Panc1 (cell line): Measurements from ENCODE around the gene GPATCH3. TPM values are rescaled to one million over a fixed set of nuclear protein-coding genes. Genes with fewer than 3 reads are reported as not detected.

Experiments used
- ATAC-seq: fragments of 200-7000 bp; cut with Tn5 transposase; 2 replicates; pipeline ENCODE4 v1.9.1; 2020; ENCODE audit warnings: mild to moderate bottlenecking, moderate library complexity
- BruUV-seq: library from RNA; stranded (reverse); fragments of 400-500 nt; replicated peaks from 2 replicates; lab custom pipeline; 2021; lab: Mats Ljungman, UMichigan
- CTCF ChIA-PET: fragments of 300-600 bp; sonication (Branson Sonifier 250); formaldehyde crosslinking; loops from one replicate; lab custom pipeline; 2022; ENCODE audit warnings: antibody characterized with exemption; lab: Charles Lee
- POLR2A ChIA-PET: fragments of 300-600 bp; sonication (Branson Sonifier 250); formaldehyde crosslinking; loops from one replicate; lab custom pipeline; 2022; ENCODE audit warnings: antibody characterized with exemption; lab: Charles Lee
- DNase-seq: peaks from one replicate; pipeline ENCODE4 v3.0.0-alpha.2; 2010; ENCODE audit warnings: low read depth, low spot score
- H3K27ac ChIP-seq: 2 replicates; pipeline ENCODE4 v1.5.1; 2011; ENCODE audit warnings: mild to moderate bottlenecking, low read length, inconsistent platforms
- H3K27me3 ChIP-seq: fragments of 200-500 bp; sonication (Bioruptor generic); 2 replicates; pipeline ENCODE4 v1.6.0; 2014; ENCODE audit warnings: low read length, inconsistent platforms; ENCODE audit not compliant: control insufficient read depth, insufficient read depth
- H3K36me3 ChIP-seq: fragments of 200-500 bp; sonication (Bioruptor generic); 2 replicates; pipeline ENCODE4 v1.5.1; 2014; ENCODE audit warnings: inconsistent platforms, mild to moderate bottlenecking, low read length, moderate library complexity; ENCODE audit not compliant: control insufficient read depth, insufficient read depth
- H3K4me1 ChIP-seq: 2 replicates; pipeline ENCODE4 v1.5.1; 2011; ENCODE audit warnings: inconsistent platforms, mild to moderate bottlenecking, low read length, moderate library complexity; ENCODE audit not compliant: control insufficient read depth, insufficient read depth
- H3K4me3 ChIP-seq, 2 experiments: 2 replicates each; pipeline ENCODE4 v1.5.1; 2011 to 2012; ENCODE audit warnings: low read depth in 2 of 2, low read length in 2 of 2, mild to moderate bottlenecking in 2 of 2, inconsistent platforms in 1 of 2, moderate library complexity in 1 of 2
- H3K9me3 ChIP-seq: fragments of 200-500 bp; sonication (Bioruptor generic); 2 replicates; pipeline ENCODE4 v1.5.1; 2014; ENCODE audit warnings: low read depth, mild to moderate bottlenecking, inconsistent platforms, low read length, moderate library complexity; ENCODE audit not compliant: control insufficient read depth, insufficient read depth
- CTCF ChIP-seq: fragments of 450-650 bp; IDR thresholded peaks from 2 replicates; pipeline ENCODE4 v1.5.1; 2017; ENCODE audit warnings: mild to moderate bottlenecking
- POLR2AphosphoS5 ChIP-seq: IDR thresholded peaks from 2 replicates; pipeline ENCODE4 v1.6.1; 2012; ENCODE audit warnings: mild to moderate bottlenecking, low read depth, low read length, moderate library complexity
- REST ChIP-seq, 2 experiments: IDR thresholded peaks; 2 replicates each; pipeline ENCODE4 v1.6.1; 2011 to 2012; ENCODE audit warnings: low read depth in 2 of 2, control low read depth in 1 of 2, low read length in 1 of 2, mild to moderate bottlenecking in 1 of 2, moderate library complexity in 1 of 2; ENCODE audit not compliant: insufficient read depth in 1 of 2
- SIN3A ChIP-seq: IDR thresholded peaks from 2 replicates; pipeline ENCODE4 v1.6.1; 2012; ENCODE audit warnings: low read depth, mild to moderate bottlenecking, low read length, moderate library complexity, borderline replicate concordance; ENCODE audit not compliant: insufficient read depth
- TCF7L2 ChIP-seq: IDR thresholded peaks from 2 replicates; pipeline ENCODE4 v1.6.1; 2011; ENCODE audit warnings: mild to moderate bottlenecking, low read depth, low read length, inconsistent platforms
- in situ Hi-C: cut with HindIII; loops from 2 replicates; pipeline ENCODE4 v1.10.0; 2016; ENCODE audit warnings: low sequenced_read_pairs, low pct_unique_long_range_greater_than_20kb
- intact Hi-C: fragments of 100-400 bp; cut with micrococcal nuclease; formaldehyde crosslinking; loops from one replicate; pipeline ENCODE4 v1.10.0; 2022; ENCODE audit not compliant: unreplicated experiment
- total RNA-seq: library from RNA; stranded (reverse); gene quantifications from one replicate; pipeline ENCODE4 v1.2.1, GENCODE V29; 2021; ENCODE audit not compliant: unreplicated experiment

Gene GPATCH3
- total RNA-seq, 1 experiment from 2014 or later, result 29.7 TPM

GRCh38 chr1:26945728-26946127 is 45.5 kb upstream of the GPATCH3 start:
- DNase-seq (no peak), ATAC-seq (no peak)
- H3K27me3 ChIP-seq, result no peaks in the 10 kb centered on the region
- ChIA-PET POLR2A (no interaction called here), CTCF (no interaction called here)
- H3K9me3 ChIP-seq, result no peaks in the 10 kb centered on the region
- peaks cover 10% of the 10 kb centered on the region; the same call in 1 of the 2 replicates for H3K4me1 ChIP-seq
- TF ChIP-seq REST (IDR thresholded peaks at IDR 0.05; ENCODE audit: insufficient read depth in 1 of 2, low read depth in 2 of 2, low read length in 1 of 2) (no peak), SIN3A (no peak), TCF7L2 (no peak), POLR2AphosphoS5 (no peak), CTCF (no peak)
- BruUV-seq, result no TSS peak
- in situ Hi-C loops, result no loop called here
- intact Hi-C loops, result no loop called here
- H3K27ac ChIP-seq, result no peak overlapping the region; the same call in 1 of the 2 replicates
- H3K36me3 ChIP-seq, result peaks cover 18% of the 10 kb centered on the region; the same call in 1 of the 2 replicates
- H3K4me3 ChIP-seq, result no peak overlapping the region

- Histone ChIP-seq H3K4me1 (peaks cover 10% of the 10 kb centered on the region; the same call in 1 of the 2 replicates), H3K36me3 (peaks cover 18% of the 10 kb centered on the region; the same call in 1 of the 2 replicates), H3K27me3 (no peaks in the 10 kb centered on the region), H3K4me3 (no peak overlapping the region), H3K27ac (peak overlapping the region; percentile 19; the same call in 1 of the 2 replicates), H3K9me3 (no peaks in the 10 kb centered on the region)
- in situ Hi-C loops, result no loop called here
- no TSS peak for BruUV-seq
- no peak for DNase-seq
- ChIA-PET CTCF (no interaction called here), POLR2A (no interaction called here)
- intact Hi-C loops, result no loop called here
- no peak for ATAC-seq
- TF ChIP-seq SIN3A (no peak), POLR2AphosphoS5 (no peak), CTCF (no peak), REST (IDR thresholded peaks at IDR 0.05; ENCODE audit: insufficient read depth in 1 of 2, low read depth in 2 of 2, low read length in 1 of 2) (no peak), TCF7L2 (no peak)
Observed at GRCh38 chr1:26945138-26945537, 44.9 kb upstream of the GPATCH3 start.
